H9 (cell line): ENCODE results near the gene NRXN3. TPM values are rescaled to one million over a fixed set of nuclear protein-coding genes. Genes with fewer than 3 reads are reported as not detected.

Experiments
- DNase-seq: peaks from one replicate; pipeline ENCODE4 v3.0.0-alpha.2; 2017
- H2AFZ ChIP-seq: one replicate; pipeline ENCODE4 v1.6.1; 2013; ENCODE audit warnings: mild to moderate bottlenecking, low read length, control low read depth, moderate library complexity
- H2AK5ac ChIP-seq: 2 replicates; pipeline ENCODE4 v1.6.1; 2013; ENCODE audit warnings: low read length, control low read depth, mixed read lengths; ENCODE audit not compliant: insufficient read length
- H2BK120ac ChIP-seq: one replicate; pipeline ENCODE4 v1.6.1; 2013; ENCODE audit warnings: low read depth, mild to moderate bottlenecking, low read length, control low read depth, inconsistent platforms; ENCODE audit not compliant: poor library complexity, severe bottlenecking
- H2BK12ac ChIP-seq: 2 replicates; pipeline ENCODE4 v1.6.1; 2013; ENCODE audit warnings: low read length, control low read depth, mixed read lengths, low read depth; ENCODE audit not compliant: insufficient read length
- H2BK15ac ChIP-seq: 2 replicates; pipeline ENCODE4 v1.6.1; 2013; ENCODE audit warnings: low read depth, low read length, control low read depth
- H2BK20ac ChIP-seq: one replicate; pipeline ENCODE4 v1.6.1; 2013; ENCODE audit warnings: low read depth, mild to moderate bottlenecking, low read length, control low read depth, inconsistent platforms; ENCODE audit not compliant: poor library complexity, severe bottlenecking
- H2BK5ac ChIP-seq: 2 replicates; pipeline ENCODE4 v1.6.1; 2013; ENCODE audit warnings: low read length, control low read depth, mixed read lengths; ENCODE audit not compliant: insufficient read length
- H3K14ac ChIP-seq: 2 replicates; pipeline ENCODE4 v1.6.1; 2013; ENCODE audit warnings: low read length, control low read depth; ENCODE audit not compliant: insufficient read depth
- H3K18ac ChIP-seq: 2 replicates; pipeline ENCODE4 v1.6.1; 2013; ENCODE audit warnings: low read depth, mild to moderate bottlenecking, mixed read lengths, low read length, control low read depth; ENCODE audit not compliant: insufficient read length
- H3K23ac ChIP-seq: 2 replicates; pipeline ENCODE4 v1.6.1; 2013; ENCODE audit warnings: low read length, control low read depth, mixed read lengths, low read depth; ENCODE audit not compliant: insufficient read length
- H3K23me2 ChIP-seq: 2 replicates; pipeline ENCODE4 v1.6.1; 2013; ENCODE audit warnings: low read depth, mild to moderate bottlenecking, mixed read lengths, low read length, control low read depth; ENCODE audit not compliant: insufficient read length, poor library complexity, severe bottlenecking
- H3K27ac ChIP-seq: 2 replicates; pipeline ENCODE4 v1.5.1; 2013; ENCODE audit warnings: low read length, control low read depth, mixed read lengths, low read depth; ENCODE audit not compliant: insufficient read length
- H3K27me3 ChIP-seq: 2 replicates; pipeline ENCODE4 v1.6.1; 2013; ENCODE audit warnings: low read length, control low read depth, inconsistent platforms; ENCODE audit not compliant: insufficient read depth
- H3K4ac ChIP-seq: 2 replicates; pipeline ENCODE4 v1.6.1; 2013; ENCODE audit warnings: low read depth, mild to moderate bottlenecking, control low read depth, inconsistent platforms, low read length, moderate library complexity
- H3K4me1 ChIP-seq: 2 replicates; pipeline ENCODE4 v1.6.1; 2013; ENCODE audit warnings: low read length, control low read depth, inconsistent platforms; ENCODE audit not compliant: insufficient read depth
- H3K4me2 ChIP-seq: 2 replicates; pipeline ENCODE4 v1.6.1; 2013; ENCODE audit warnings: low read length, control low read depth, mixed read lengths; ENCODE audit not compliant: insufficient read length, insufficient read depth
- H3K56ac ChIP-seq: 2 replicates; pipeline ENCODE4 v1.6.1; 2013; ENCODE audit warnings: low read depth, mild to moderate bottlenecking, mixed read lengths, low read length, control low read depth; ENCODE audit not compliant: insufficient read length
- H3K79me1 ChIP-seq: 2 replicates; pipeline ENCODE4 v1.6.1; 2013; ENCODE audit warnings: low read depth, mild to moderate bottlenecking, moderate library complexity, low read length, control low read depth, inconsistent platforms; ENCODE audit not compliant: insufficient read depth, poor library complexity, severe bottlenecking
- H3K79me2 ChIP-seq: 2 replicates; pipeline ENCODE4 v1.6.1; 2013; ENCODE audit warnings: low read length, control low read depth, inconsistent platforms; ENCODE audit not compliant: insufficient read depth
- H3K9ac ChIP-seq: 2 replicates; pipeline ENCODE4 v1.6.1; 2013; ENCODE audit warnings: low read length, control low read depth, mixed read lengths; ENCODE audit not compliant: insufficient read length; ENCODE audit errors: extremely low read depth
- H3K9me3 ChIP-seq: one replicate; pipeline ENCODE4 v1.6.1; 2013; ENCODE audit warnings: low read depth, low read length, inconsistent platforms; ENCODE audit not compliant: control insufficient read depth
- H3T11ph ChIP-seq: one replicate; pipeline ENCODE4 v1.6.1; 2013; ENCODE audit warnings: mild to moderate bottlenecking, low read length, control low read depth, inconsistent platforms
- H4K20me1 ChIP-seq: one replicate; pipeline ENCODE4 v1.6.1; 2013; ENCODE audit not compliant: control insufficient read depth, insufficient read length, insufficient read depth
- H4K5ac ChIP-seq: 2 replicates; pipeline ENCODE4 v1.6.1; 2013; ENCODE audit warnings: low read depth, mild to moderate bottlenecking, mixed read lengths, low read length, control low read depth; ENCODE audit not compliant: insufficient read length
- H4K8ac ChIP-seq: replicated peaks from 2 replicates; pipeline ENCODE4 v1.6.1; 2013; ENCODE audit warnings: low read length, control low read depth, mixed read lengths, low read depth; ENCODE audit not compliant: insufficient read length
- H4K91ac ChIP-seq: 2 replicates; pipeline ENCODE4 v1.6.1; 2013; ENCODE audit warnings: low read depth, mild to moderate bottlenecking, moderate library complexity, mixed read lengths, low read length, control low read depth; ENCODE audit not compliant: insufficient read length
- H3K27ac Mint-ChIP-seq, 3 experiments: 2 replicates in 2 of 3; 3 replicates in 1 of 3; pipeline ENCODE4 v1.8.0; 2020 to 2021; ENCODE audit warnings: mixed read lengths in 3 of 3, mild to moderate bottlenecking in 1 of 3, moderate library complexity in 1 of 3
- H3K27me3 Mint-ChIP-seq: 2 replicates; pipeline ENCODE4 v1.8.0; 2021; ENCODE audit warnings: low read depth, mild to moderate bottlenecking, moderate library complexity, mixed read lengths
- H3K36me3 Mint-ChIP-seq, 3 experiments: 2 replicates in 2 of 3; 3 replicates in 1 of 3; pipeline ENCODE4 v1.8.0; 2020 to 2021; ENCODE audit warnings: low read depth in 3 of 3, mixed read lengths in 3 of 3; ENCODE audit not compliant: insufficient read depth in 1 of 3
- H3K4me1 Mint-ChIP-seq, 2 experiments: 2 replicates each; pipeline ENCODE4 v1.8.0; 2020; ENCODE audit warnings: mixed read lengths in 2 of 2
- H3K4me3 Mint-ChIP-seq, 2 experiments: 2 replicates in 1 of 2; 3 replicates in 1 of 2; pipeline ENCODE4 v1.8.0; 2020 to 2021; ENCODE audit warnings: mild to moderate bottlenecking in 2 of 2, mixed read lengths in 2 of 2, moderate library complexity in 1 of 2
- H3K9me3 Mint-ChIP-seq, 2 experiments: 2 replicates in 1 of 2; 3 replicates in 1 of 2; pipeline ENCODE4 v1.8.0; 2020; ENCODE audit warnings: mild to moderate bottlenecking in 2 of 2, mixed read lengths in 2 of 2, moderate library complexity in 1 of 2
- WGBS: extraction: QIAGEN DNeasy Blood & Tissue Kit; methylation state at CpG from one replicate; pipeline ENCODE4 v1.1.7; 2013; ENCODE audit warnings: missing lambda C conversion rate, low lambda C conversion rate, mixed read lengths; ENCODE audit not compliant: insufficient read length; ENCODE audit errors: extremely low coverage; 5-methylcytosine and 5-hydroxymethylcytosine counted together
- total RNA-seq: library from RNA; stranded (reverse); gene quantifications from 2 replicates; pipeline ENCODE4 v1.2.1, GENCODE V29; 2021
- TF ChIP-seq, protein P1 (sequence below): fragments of 200-600 bp; sonication (generic); conservative IDR thresholded peaks from 3 replicates; pipeline ENCODE4 v1.8.0; 2021; ENCODE audit warnings: antibody characterized with exemption, mild to moderate bottlenecking

The NRXN3 gene
- total RNA-seq, 1 experiment from 2014 or later, result 1.8 TPM

DNA sequence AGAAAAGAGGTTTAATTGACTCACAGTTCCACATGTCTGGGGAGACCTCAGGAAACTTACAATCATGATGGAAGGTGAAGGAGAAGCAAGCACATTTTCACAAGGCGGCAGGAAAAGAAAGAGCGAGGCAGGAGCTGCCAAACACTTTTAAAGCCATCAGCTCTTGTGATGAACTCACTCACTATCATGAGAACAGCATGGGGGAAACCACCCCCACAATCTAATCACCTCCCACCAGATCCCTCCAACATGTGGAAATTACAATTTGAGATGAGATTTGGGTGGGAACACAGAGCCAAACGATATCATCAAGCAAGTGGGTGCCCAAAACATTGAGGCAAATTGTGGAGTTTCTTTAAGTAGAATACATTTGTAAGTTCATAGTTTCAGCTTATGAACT is 1083.4 kb downstream of the NRXN3 start:
- Histone ChIP-seq H3K79me1 (no peaks in the 10 kb centered on the region), H3K18ac (no peak overlapping the region), H4K8ac (no peak overlapping the region), H2BK120ac (no peak overlapping the region), H3K14ac (no peak overlapping the region), H3T11ph (no peak overlapping the region), H2BK12ac (no peak overlapping the region), H3K9me3 (no peaks in the 10 kb centered on the region), H4K91ac (no peak overlapping the region), H3K27ac (no peak overlapping the region), H4K5ac (no peak overlapping the region), H2BK20ac (no peak overlapping the region), H3K23ac (no peak overlapping the region), H2AFZ (no peak overlapping the region), H3K27me3 (no peaks in the 10 kb centered on the region), H2BK15ac (no peak overlapping the region), H2BK5ac (no peak overlapping the region), H3K56ac (no peak overlapping the region), H3K23me2 (no peaks in the 10 kb centered on the region), H4K20me1 (no peaks in the 10 kb centered on the region), H3K4me2 (no peak overlapping the region), H2AK5ac (no peak overlapping the region), H3K4me1 (no peaks in the 10 kb centered on the region; the same call in 1 of the 2 replicates), H3K9ac (no peak overlapping the region), H3K79me2 (no peaks in the 10 kb centered on the region), H3K4ac (no peak overlapping the region)
- H3K27ac Mint-ChIP-seq, result no peak overlapping the region
- WGBS, result no CpG with 5 or more reads among the region's 3 CpGs
- peaks cover 0 to 3% of the 10 kb centered on the region in 2 experiments; a peak in 2 of 5 replicates for H3K9me3 Mint-ChIP-seq
- TF ChIP-seq, protein P1, sequence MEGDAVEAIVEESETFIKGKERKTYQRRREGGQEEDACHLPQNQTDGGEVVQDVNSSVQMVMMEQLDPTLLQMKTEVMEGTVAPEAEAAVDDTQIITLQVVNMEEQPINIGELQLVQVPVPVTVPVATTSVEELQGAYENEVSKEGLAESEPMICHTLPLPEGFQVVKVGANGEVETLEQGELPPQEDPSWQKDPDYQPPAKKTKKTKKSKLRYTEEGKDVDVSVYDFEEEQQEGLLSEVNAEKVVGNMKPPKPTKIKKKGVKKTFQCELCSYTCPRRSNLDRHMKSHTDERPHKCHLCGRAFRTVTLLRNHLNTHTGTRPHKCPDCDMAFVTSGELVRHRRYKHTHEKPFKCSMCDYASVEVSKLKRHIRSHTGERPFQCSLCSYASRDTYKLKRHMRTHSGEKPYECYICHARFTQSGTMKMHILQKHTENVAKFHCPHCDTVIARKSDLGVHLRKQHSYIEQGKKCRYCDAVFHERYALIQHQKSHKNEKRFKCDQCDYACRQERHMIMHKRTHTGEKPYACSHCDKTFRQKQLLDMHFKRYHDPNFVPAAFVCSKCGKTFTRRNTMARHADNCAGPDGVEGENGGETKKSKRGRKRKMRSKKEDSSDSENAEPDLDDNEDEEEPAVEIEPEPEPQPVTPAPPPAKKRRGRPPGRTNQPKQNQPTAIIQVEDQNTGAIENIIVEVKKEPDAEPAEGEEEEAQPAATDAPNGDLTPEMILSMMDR, result no peak
- peaks cover 6 to 9% of the 10 kb centered on the region in 2 experiments for H3K4me1 Mint-ChIP-seq
- DNase-seq, result no peak
- peaks cover 3% of the 10 kb centered on the region for H3K27me3 Mint-ChIP-seq
- no peaks in the 10 kb centered on the region; a peak in 1 of 7 replicates for H3K36me3 Mint-ChIP-seq
- no peak overlapping the region for H3K4me3 Mint-ChIP-seq
